Dedifferentiated amniotic fluid mesenchymal stem cell (primary cell): Measurements from ENCODE around the gene NTN1.

Source experiments
- DNase-seq: peaks from one replicate; pipeline ENCODE4 v3.0.0-alpha.2; 2016; ENCODE audit errors: extremely low spot score

Gene NTN1

DNA sequence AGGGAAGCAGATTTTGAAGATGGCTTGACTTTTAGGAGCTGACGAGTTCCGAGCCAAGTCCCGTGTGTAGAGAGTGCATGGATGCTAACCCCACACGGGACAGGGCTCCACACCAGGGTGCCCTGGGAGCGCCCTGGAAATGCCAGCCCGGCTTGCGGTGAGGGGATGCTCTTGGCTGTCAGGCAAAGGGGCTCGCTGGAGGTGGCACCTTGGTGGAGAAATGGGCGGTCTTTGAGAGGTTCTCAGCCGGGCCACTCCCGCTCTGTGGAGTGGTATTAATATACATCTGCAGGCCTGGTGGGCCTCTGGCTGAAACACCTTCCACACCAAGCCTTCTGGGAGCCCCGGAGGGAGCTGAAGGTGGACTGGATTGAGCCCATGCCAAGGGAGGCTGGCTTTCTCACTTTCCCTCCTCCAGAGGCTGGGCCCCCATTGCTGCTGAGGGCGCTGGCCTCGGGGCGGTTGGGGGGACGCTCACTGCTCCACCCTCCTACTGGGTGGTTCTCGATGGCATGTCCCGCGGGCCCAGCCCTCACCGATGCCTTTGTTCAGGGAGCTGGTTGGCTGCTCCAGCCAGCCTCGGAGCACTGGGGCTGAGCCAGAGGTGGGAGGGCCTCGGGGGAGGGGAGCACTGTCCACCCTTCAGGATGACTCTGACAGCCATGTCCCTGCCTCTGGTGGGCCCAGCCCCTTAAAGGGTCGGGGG lies 210.3 kb downstream of the NTN1 start:
- no peak for DNase-seq

DNA sequence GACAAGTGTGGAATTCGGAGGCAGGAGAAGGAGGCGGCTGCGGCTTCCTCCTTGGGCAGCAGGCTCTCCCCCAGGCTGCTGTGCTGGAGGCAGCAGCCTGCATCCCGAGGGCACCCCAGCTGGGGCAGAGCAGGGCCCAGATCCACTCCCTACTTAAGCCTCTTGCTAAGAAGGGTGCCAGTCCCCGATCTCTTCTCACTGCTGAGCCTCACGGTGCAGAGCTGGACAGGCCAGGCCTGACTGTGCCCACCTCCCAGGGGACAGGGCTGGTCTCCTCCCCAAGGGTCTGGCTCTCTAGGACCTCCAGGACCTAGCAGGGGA lies 210.8 kb downstream of the NTN1 start:
- DNase-seq = no peak

DNA sequence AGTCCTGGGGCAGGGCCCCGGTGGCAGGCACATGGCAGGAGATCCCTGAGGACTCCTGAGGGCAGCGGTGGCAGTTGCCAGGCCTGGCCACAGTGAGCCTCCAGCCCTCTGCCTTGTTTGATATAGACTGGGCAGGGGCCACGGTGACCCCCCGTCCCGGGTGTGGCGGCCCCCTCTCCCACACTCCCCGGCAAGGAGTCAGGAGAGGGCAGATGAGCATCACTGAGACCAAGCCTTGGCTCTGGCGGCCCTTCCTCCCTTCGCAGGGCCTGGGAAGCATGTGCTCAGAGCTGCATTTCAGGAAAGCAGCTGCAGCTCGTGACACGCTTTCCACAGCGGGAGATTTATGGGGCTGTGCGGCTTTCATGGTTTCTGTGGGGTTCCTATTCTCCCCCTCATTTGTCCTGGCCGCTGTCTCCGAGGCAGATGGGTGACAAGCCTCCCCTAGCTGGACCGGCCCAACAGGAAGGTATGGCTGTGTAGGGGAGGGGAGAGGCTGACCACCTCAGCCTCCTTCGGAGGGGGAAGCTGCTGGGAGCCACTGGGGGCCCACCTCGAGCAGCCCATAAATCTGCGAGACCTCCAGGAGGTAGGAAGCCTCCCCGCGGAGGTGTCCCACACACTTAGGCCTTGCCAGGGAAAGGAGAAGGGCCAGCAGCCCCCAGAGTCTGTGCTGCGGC lies 211.4 kb downstream of the NTN1 start:
- DNase-seq = no peak

DNA sequence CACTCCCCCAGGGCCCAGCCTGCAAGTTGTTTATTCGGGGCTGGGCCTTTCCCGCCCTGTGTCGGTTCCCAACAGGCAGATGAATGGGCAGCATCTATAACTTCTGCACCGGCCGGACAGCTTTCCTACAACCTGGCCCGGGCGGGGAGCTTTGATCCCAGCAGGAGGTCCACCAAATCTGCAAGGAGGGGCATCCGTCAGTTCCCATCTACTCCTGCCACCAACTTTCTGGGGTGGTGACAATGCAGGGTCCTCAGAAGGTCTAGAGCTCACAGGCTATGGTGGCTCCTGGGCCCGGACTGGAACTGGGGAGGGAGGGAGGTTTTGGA lies 211.9 kb downstream of the NTN1 start:
- no peak for DNase-seq

DNA sequence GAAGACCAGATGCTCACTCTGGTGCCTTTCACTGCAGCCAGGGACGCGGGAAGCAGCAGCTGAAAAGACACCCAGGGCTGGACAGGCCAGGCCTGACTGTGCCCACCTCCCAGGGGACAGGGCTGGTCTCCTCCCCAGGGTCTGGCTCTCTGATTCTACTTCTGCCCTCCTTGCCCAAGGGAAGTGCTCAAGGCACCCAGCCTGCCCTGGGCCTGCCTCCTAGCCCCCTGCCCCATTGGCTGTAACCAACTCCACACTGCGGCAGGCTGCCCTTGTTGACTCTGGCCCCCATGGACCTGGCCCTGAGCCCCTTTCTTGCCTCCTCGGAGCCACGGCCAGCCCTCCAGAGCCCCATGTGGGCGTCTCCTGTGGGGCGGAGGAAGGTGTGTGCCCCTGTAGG lies 212.5 kb downstream of the NTN1 start:
- DNase-seq = no peak

GRCh38 chr17:9234389-9234945 lies 213.2 kb downstream of the NTN1 start:
- no peak for DNase-seq

DNA sequence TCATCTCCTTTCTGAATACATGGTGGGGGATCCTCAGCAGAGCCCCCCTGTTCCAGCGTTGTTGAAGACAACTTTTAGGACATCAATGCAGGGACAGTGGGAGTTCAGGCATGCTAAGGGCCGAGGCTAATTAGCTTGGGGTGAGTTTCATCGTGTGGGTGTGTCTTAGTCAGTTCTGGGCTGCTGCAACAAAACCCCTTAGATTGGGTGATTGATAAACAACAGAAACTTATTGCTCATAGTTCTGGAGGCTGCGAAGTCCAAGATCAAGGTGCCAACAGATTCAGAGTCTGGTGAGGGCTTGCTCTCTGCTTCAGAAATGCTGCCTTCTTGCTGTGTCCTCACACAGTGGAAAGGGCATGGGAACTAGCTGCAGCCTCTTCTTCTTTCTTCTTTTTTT lies 214.0 kb downstream of the NTN1 start:
- no peak for DNase-seq

DNA sequence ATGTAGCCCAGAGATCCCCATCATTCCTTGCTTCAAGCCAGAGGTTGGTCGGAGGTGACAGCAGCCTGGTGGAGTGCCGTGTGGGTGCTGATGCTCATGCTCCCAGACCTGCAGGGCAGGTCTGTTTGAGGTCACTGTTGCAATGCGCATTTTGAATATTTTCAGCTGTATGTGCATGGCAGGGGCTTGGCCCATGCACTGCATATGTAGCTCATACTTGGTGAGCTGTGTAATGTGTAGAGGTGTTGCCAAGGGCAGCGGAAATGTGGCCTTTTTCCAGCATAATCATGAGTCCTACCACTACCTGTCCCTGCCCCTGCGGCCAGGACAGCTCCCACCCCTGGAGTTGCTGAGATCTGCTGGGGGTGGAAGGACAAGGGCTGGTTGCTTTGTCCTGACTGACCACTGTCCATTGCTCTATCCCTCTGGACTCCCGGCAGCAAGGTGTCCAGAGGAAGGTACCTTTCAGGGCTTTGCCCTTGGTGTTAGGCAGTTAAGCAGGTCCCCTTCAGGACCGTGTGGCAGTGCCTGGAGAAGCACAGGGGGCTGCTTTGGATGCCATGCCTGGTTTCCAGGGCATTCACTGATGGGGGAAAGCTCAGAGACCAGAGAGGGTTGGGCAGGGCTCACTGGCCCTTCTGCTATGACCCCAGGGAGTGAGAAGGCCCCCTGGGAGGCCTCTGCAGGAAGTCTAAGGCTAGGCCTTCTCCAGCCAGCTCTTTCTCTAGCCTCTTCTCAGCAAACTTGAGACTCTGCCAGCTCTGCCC lies 215.2 kb downstream of the NTN1 start:
- no peak for DNase-seq

GRCh38 chr17:9237053-9237410 lies 215.7 kb downstream of the NTN1 start:
- no peak for DNase-seq

DNA sequence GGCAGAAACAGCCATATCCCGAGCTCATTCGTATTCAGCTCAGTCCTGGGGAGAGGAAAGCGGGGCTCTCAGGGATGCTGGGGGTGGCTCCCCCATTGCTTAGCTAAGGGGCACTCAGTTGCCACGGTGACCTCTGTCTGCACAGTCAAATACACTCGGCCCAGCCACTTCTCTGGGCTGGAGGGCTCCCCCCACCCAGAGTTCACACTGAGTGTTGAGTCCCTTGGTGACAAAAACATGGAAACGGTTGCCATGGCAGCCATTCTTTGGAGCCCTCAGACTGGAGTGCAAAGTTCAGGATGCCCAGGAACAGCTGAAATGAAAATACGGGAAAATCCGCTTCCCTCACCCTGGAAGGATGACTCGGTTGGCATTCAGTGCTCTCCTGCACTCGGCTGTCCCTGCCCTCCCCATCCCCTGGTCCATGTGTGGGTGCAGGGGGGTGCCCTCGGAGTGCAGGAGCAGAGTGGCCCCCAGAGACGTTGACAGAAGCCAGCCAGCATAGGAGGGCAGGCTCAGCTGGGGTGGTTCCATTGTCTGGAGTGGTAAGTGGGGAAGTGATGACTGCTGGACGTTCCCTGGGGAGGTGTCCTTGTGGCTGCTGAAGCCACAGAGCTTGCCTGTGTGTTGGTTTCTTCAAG lies 216.5 kb downstream of the NTN1 start:
- no peak for DNase-seq

DNA sequence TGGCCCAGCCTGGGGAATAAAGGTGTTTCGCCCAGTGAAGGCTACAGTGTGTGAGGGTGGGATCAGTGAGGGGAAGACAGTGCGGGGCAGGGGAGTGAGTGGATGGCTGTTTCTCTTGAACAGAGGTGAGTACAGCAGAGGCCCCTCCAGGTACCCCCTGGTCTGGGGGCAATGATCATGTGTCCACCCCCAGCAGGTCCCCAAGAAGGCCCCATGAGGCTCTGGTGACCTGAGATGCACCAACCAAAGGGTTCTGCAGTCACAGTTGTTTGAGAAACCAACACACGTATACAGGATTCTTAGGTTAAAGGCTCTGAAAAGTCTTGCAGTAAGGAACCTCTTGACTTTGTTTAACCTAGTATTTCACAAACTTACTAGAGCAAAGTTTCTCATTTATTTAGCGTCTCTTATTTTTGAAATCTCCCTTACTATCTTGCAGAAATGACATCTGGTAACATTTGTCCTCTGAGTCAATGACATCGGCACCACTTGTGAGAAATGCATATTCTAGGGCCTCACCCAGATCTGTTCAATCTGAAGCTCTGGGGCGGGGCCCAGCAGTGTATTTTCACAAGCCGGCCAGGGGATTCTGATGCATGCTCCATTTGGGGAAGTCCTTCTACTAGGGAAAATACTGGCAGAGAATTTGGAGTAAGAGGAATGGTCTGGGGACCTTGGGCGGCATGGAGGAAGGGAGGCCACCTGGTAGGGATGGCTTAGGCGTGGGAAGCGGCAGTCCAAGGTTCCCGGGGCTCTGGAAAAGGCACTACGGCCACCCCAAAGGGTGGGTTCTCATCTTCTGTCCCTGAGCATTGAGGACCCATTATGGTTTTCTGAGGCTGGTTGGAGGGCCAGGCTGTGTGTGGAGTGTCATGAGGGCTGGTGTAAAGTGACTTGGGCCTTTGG lies 217.3 kb downstream of the NTN1 start:
- DNase-seq = no peak

DNA sequence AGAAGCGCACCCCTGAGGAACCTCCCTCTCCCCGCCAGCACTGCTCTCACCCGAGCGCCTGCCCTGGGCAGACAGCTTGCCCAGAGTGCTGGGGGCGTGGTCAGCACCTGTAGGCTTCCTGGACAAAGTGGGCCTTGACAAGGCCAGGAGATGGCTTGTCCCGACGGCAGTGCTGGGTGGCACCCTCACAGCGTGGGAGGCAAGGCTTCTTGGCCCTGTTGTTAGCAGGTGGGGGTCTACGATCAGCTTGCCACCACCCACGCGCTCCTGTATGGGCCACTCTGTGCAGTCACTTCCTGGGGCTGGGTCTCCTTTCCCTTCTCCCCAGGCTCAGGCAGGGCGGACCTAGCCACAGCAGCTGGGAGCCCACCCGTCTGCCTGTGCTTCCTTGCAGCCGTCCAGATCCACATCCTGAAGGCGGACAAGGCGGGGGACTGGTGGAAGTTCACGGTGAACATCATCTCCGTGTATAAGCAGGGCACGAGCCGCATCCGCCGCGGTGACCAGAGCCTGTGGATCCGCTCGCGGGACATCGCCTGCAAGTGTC lies 218.0 kb downstream of the NTN1 start:
- no peak for DNase-seq

DNA sequence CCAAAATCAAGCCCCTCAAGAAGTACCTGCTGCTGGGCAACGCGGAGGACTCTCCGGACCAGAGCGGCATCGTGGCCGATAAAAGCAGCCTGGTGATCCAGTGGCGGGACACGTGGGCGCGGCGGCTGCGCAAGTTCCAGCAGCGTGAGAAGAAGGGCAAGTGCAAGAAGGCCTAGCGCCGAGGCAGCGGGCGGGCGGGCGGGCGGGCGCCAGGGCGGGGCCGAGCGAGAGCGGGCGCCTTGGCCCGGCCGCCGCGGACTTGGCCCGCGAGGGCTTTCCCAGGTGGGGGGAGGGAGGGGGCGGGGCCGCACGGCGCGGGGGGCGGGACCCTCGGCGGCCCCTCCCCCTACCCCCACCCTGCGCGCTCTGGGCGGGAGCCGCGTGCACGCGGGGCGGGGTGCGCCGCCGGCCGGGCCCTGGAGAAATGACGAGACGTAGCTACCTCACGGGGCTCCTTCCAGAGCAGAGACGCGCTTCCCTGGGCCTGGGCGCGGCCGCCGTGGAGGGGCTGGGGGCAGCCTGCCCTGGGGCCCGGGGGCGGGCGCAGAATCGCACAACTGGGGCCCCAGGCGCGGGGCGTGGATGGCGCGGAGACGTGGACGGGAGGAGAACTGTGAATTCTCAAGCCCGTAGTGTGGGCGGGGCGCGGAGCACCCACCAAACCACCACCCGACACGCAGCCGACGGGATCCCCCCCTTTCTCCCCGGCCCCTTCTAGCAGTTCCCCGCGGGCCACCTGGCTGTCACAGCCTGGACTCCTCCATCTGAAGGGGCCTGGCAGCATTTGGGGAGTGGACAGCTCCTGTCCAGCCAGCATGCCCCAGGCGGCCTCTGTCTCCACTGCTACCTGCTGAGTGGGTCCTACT lies 218.7 kb downstream of the NTN1 start:
- DNase-seq = peak; percentile 22

- DNase-seq = no peak
These were observed 219.5 kb downstream of the NTN1 start for GRCh38 chr17:9240659-9241370.

- no peak for DNase-seq
These were observed 220.0 kb downstream of the NTN1 start for GRCh38 chr17:9241371-9241712.

- DNase-seq = no peak
These were observed 220.6 kb downstream of the NTN1 start for GRCh38 chr17:9241774-9242496.

- no peak for DNase-seq
These were observed 221.2 kb downstream of the NTN1 start for GRCh38 chr17:9242497-9242881.

GRCh38 chr17:9242983-9243382 lies 221.7 kb downstream of the NTN1 start:
- no peak for DNase-seq
